Measurements from ENCODE around the gene PTPRM. TPM values are rescaled to one million over a fixed set of nuclear protein-coding genes. Genes with fewer than 3 reads are reported as not detected.
"Not testable (repeated sequence)": the region's sequence is repeated elsewhere in the genome, so short reads cannot be mapped to it uniquely, and the experiment has no call there.

Gene PTPRM
- polyA plus RNA-seq, 1 donor from 2014 or later, result 126 TPM

DNA sequence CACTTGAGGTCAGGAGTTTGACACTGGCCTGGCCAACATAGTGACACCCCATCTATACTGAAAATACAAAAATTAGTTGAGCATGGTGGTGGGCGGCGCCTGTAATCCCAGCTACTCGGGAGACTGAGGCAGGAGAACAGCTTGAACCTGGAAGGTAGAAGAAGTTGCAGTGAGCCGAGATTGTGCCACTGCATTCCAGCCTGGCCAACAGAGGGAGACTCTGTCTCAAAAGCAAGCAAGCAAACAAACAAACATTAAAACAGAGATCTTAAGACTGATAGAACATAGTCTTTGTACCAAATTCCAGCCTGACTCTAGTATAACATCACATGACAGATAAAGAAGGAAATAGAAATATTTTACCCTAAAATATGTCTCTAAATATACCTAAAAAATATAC, 168.1 kb downstream of the PTPRM start:
- TF ChIP-seq, protein P1, sequence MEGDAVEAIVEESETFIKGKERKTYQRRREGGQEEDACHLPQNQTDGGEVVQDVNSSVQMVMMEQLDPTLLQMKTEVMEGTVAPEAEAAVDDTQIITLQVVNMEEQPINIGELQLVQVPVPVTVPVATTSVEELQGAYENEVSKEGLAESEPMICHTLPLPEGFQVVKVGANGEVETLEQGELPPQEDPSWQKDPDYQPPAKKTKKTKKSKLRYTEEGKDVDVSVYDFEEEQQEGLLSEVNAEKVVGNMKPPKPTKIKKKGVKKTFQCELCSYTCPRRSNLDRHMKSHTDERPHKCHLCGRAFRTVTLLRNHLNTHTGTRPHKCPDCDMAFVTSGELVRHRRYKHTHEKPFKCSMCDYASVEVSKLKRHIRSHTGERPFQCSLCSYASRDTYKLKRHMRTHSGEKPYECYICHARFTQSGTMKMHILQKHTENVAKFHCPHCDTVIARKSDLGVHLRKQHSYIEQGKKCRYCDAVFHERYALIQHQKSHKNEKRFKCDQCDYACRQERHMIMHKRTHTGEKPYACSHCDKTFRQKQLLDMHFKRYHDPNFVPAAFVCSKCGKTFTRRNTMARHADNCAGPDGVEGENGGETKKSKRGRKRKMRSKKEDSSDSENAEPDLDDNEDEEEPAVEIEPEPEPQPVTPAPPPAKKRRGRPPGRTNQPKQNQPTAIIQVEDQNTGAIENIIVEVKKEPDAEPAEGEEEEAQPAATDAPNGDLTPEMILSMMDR (IDR thresholded peaks at IDR 0.05; ENCODE audit: poor library complexity, severe bottlenecking), result no peak
- TF ChIP-seq SMC3 (conservative IDR thresholded peaks at IDR 0.05; ENCODE audit: poor library complexity) (no peak), MXI1 (conservative IDR thresholded peaks at IDR 0.05; ENCODE audit: poor library complexity, severe bottlenecking) (no peak), TAF1 (IDR thresholded peaks at IDR 0.05; ENCODE audit: low read depth) (no peak), EP300 (conservative IDR thresholded peaks at IDR 0.05; ENCODE audit: poor library complexity, severe bottlenecking) (no peak), EZH2 (IDR thresholded peaks at IDR 0.05; ENCODE audit: borderline replicate concordance, insufficient read depth, low read length, poor library complexity, severe bottlenecking) (no peak), RAD21 (conservative IDR thresholded peaks at IDR 0.05) (no peak), POLR2AphosphoS5 (IDR thresholded peaks at IDR 0.05) (no peak)
- TF ChIP-seq, protein P2, sequence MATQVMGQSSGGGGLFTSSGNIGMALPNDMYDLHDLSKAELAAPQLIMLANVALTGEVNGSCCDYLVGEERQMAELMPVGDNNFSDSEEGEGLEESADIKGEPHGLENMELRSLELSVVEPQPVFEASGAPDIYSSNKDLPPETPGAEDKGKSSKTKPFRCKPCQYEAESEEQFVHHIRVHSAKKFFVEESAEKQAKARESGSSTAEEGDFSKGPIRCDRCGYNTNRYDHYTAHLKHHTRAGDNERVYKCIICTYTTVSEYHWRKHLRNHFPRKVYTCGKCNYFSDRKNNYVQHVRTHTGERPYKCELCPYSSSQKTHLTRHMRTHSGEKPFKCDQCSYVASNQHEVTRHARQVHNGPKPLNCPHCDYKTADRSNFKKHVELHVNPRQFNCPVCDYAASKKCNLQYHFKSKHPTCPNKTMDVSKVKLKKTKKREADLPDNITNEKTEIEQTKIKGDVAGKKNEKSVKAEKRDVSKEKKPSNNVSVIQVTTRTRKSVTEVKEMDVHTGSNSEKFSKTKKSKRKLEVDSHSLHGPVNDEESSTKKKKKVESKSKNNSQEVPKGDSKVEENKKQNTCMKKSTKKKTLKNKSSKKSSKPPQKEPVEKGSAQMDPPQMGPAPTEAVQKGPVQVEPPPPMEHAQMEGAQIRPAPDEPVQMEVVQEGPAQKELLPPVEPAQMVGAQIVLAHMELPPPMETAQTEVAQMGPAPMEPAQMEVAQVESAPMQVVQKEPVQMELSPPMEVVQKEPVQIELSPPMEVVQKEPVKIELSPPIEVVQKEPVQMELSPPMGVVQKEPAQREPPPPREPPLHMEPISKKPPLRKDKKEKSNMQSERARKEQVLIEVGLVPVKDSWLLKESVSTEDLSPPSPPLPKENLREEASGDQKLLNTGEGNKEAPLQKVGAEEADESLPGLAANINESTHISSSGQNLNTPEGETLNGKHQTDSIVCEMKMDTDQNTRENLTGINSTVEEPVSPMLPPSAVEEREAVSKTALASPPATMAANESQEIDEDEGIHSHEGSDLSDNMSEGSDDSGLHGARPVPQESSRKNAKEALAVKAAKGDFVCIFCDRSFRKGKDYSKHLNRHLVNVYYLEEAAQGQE (IDR thresholded peaks at IDR 0.05; ENCODE audit: borderline replicate concordance), result no peak
- Histone ChIP-seq H2AFZ (ENCODE audit: low read depth, low read length) (no peak overlapping the region), H3K4me2 (ENCODE audit: low read length) (no peak overlapping the region), H3K4me3 (ENCODE audit: low read length) (no peak overlapping the region), H3K9ac (ENCODE audit: low read length) (no peak overlapping the region), H3K9me3 (ENCODE audit: low read length) (no peaks in the 10 kb centered on the region), H3K27me3 (ENCODE audit: insufficient read depth, low read depth, low read length) (no peaks in the 10 kb centered on the region), H3K27ac (ENCODE audit: low read length) (no peak overlapping the region), H3K36me3 (ENCODE audit: insufficient read depth, low read length) (no peaks in the 10 kb centered on the region), H3F3A (ENCODE audit: insufficient read depth, low read length, poor library complexity, severe bottlenecking) (peaks cover 5% of the 10 kb centered on the region), H3K9me2 (ENCODE audit: insufficient read depth, low read length) (no peaks in the 10 kb centered on the region), H3K79me2 (replicated peaks; ENCODE audit: insufficient read depth, low read length) (no peaks in the 10 kb centered on the region), H4K20me1 (ENCODE audit: insufficient read depth) (no peaks in the 10 kb centered on the region)

DNA sequence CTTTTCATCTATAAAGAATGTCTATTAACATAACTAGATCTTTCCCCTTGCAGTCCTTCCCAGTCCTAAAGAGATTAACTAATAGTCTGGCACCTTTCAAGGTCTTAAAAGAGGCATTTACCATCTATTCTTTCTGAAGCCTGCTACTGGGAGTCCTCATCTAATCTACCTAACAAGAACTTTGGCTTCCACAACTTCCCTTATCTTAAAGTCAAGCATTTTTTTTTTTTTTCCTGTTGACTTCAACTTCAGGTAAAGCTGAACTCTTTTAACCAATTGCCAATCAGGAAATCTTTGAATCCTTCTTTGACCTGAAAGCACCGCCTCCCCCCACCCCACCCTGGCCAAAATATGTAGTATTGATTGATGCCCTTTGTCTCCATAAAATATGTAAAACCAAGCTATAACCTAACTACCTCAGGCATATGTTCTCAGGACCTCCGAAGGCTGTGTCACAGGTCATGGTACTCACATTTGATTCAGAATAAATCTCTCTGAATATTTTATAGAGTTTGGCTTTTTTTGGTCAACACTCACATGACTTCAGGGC, 168.6 kb downstream of the PTPRM start:
- Histone ChIP-seq H4K20me1 (ENCODE audit: insufficient read depth) (no peaks in the 10 kb centered on the region), H3K9me2 (ENCODE audit: insufficient read depth, low read length) (no peaks in the 10 kb centered on the region), H3K27me3 (ENCODE audit: insufficient read depth, low read depth, low read length) (no peaks in the 10 kb centered on the region), H3K9ac (ENCODE audit: low read length) (no peak overlapping the region), H2AFZ (ENCODE audit: low read depth, low read length) (no peak overlapping the region), H3K36me3 (ENCODE audit: insufficient read depth, low read length) (no peaks in the 10 kb centered on the region), H3F3A (ENCODE audit: insufficient read depth, low read length, poor library complexity, severe bottlenecking) (peaks cover 5% of the 10 kb centered on the region), H3K4me2 (ENCODE audit: low read length) (no peak overlapping the region), H3K27ac (ENCODE audit: low read length) (no peak overlapping the region), H3K4me3 (ENCODE audit: low read length) (no peak overlapping the region), H3K79me2 (replicated peaks; ENCODE audit: insufficient read depth, low read length) (no peaks in the 10 kb centered on the region), H3K9me3 (ENCODE audit: low read length) (no peaks in the 10 kb centered on the region)
- TF ChIP-seq, protein P1 (IDR thresholded peaks at IDR 0.05; ENCODE audit: poor library complexity, severe bottlenecking), result no peak
- TF ChIP-seq EZH2 (IDR thresholded peaks at IDR 0.05; ENCODE audit: borderline replicate concordance, insufficient read depth, low read length, poor library complexity, severe bottlenecking) (no peak), RAD21 (conservative IDR thresholded peaks at IDR 0.05) (no peak), SMC3 (conservative IDR thresholded peaks at IDR 0.05; ENCODE audit: poor library complexity) (no peak), MXI1 (conservative IDR thresholded peaks at IDR 0.05; ENCODE audit: poor library complexity, severe bottlenecking) (no peak), EP300 (conservative IDR thresholded peaks at IDR 0.05; ENCODE audit: poor library complexity, severe bottlenecking) (no peak), TAF1 (IDR thresholded peaks at IDR 0.05; ENCODE audit: low read depth) (no peak), POLR2AphosphoS5 (IDR thresholded peaks at IDR 0.05) (no peak)
- TF ChIP-seq, protein P2 (IDR thresholded peaks at IDR 0.05; ENCODE audit: borderline replicate concordance), result no peak

DNA sequence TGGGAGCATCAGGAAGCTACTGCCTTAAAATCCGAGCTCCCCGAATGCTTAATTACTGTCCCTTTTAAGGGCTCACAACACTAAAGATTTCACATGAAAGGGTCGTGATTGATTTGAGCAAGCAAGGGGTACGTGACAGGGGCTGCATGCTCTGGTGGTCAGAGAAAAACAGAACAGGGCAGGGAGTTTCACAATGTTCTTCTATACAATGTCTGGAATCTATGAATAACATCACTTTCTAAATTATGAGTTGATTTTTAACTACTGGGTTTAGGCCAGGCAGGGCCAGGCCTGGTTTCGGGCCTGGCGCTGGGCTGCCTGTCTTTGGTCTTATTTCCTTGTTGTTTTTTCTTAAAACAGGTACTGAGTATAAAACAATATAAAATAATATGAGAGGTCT, 169.4 kb downstream of the PTPRM start:
- not testable (repeated sequence) for H3K4me2 ChIP-seq (ENCODE audit: low read length)

More for the DNA sequence above, 169.4 kb downstream of the PTPRM start:
- not testable (repeated sequence) for H3K27me3 ChIP-seq (ENCODE audit: insufficient read depth, low read depth, low read length); H3K27ac ChIP-seq (ENCODE audit: low read length); H4K20me1 ChIP-seq (ENCODE audit: insufficient read depth); H3K9me3 ChIP-seq (ENCODE audit: low read length); H2AFZ ChIP-seq (ENCODE audit: low read depth, low read length); H3K4me3 ChIP-seq (ENCODE audit: low read length); H3K79me2 ChIP-seq (replicated peaks; ENCODE audit: insufficient read depth, low read length); H3K9me2 ChIP-seq (ENCODE audit: insufficient read depth, low read length); H3F3A ChIP-seq (ENCODE audit: insufficient read depth, low read length, poor library complexity, severe bottlenecking); H3K9ac ChIP-seq (ENCODE audit: low read length); H3K36me3 ChIP-seq (ENCODE audit: insufficient read depth, low read length)
